ENCODE measurements around the gene HCN3. TPM values are rescaled to one million over a fixed set of nuclear protein-coding genes. Genes with fewer than 3 reads are reported as not detected.

Gene HCN3
- total RNA-seq, 1 experiment from 2014 or later, result 7.5 TPM

DNA sequence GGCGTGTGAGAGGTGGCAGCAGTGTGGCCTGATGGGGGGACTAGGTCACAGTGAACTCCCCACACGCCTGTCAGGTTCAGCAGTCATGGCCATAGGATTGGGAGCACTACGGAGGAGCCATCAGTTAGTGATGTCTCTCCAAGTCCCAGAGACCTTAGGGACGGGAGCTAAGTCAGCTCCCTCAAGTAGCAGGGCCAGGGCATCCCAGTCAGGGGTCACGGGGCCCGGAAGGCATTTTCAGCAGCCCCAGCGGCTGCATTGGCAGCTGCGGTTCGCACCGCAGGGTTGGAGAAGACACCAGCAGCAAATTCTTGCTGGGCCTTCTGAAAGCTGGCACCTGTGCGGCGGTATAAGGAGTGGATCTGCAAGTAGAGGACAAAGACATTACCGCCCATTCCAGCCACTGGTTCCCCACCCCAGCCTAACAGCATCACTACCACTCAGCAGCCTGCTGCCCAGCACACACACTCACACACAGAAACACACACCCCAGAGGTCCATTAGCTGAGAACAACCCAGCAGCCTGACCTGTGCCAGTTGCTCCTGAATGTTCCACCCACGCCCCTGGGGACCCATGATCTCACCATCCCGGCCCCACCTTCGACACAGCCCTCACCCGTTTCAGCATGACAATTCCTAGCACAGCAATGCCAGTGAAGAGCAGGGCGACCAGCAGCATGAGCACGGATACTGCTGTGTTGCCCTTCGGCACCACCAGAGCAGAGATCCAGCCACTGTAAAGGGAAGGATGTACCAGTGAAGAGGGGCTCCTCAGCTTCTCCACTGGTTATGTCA lies 21.0 kb upstream of the HCN3 start:
- H3F3A ChIP-seq (ENCODE audit: insufficient read depth, low read depth), result peaks cover 26% of the 10 kb centered on the region
- no peaks in the 10 kb centered on the region for H3K9me2 ChIP-seq (ENCODE audit: insufficient read depth)
- H3K27ac ChIP-seq, result no peak overlapping the region
- intact Hi-C loops (cut with micrococcal nuclease; ENCODE audit: unreplicated experiment), result loop anchor here (10.0 kb wide), 1 partner anchor 249 kb away; no protein-coding TSS in a partner anchor
- TF ChIP-seq EZH2 (IDR thresholded peaks at IDR 0.05; ENCODE audit: low read depth), result no peak
- TF ChIP-seq, protein P1, sequence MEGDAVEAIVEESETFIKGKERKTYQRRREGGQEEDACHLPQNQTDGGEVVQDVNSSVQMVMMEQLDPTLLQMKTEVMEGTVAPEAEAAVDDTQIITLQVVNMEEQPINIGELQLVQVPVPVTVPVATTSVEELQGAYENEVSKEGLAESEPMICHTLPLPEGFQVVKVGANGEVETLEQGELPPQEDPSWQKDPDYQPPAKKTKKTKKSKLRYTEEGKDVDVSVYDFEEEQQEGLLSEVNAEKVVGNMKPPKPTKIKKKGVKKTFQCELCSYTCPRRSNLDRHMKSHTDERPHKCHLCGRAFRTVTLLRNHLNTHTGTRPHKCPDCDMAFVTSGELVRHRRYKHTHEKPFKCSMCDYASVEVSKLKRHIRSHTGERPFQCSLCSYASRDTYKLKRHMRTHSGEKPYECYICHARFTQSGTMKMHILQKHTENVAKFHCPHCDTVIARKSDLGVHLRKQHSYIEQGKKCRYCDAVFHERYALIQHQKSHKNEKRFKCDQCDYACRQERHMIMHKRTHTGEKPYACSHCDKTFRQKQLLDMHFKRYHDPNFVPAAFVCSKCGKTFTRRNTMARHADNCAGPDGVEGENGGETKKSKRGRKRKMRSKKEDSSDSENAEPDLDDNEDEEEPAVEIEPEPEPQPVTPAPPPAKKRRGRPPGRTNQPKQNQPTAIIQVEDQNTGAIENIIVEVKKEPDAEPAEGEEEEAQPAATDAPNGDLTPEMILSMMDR (conservative IDR thresholded peaks at IDR 0.05), result no peak
- CTCF ChIA-PET, result no interaction called here
- H2AFZ ChIP-seq, result no peak overlapping the region
- H3K4me1 ChIP-seq (replicated peaks; ENCODE audit: insufficient read depth), result peaks cover 23% of the 10 kb centered on the region
- H3K27me3 ChIP-seq (ENCODE audit: insufficient read depth, low read depth), result no peaks in the 10 kb centered on the region
- no peaks in the 10 kb centered on the region for H3K9me3 ChIP-seq (ENCODE audit: insufficient read depth, low read depth)
- no peak overlapping the region for H3K4me3 ChIP-seq
- H4K20me1 ChIP-seq (ENCODE audit: insufficient read depth), result no peaks in the 10 kb centered on the region
- H3K79me2 ChIP-seq (ENCODE audit: low read depth), result peaks cover 27% of the 10 kb centered on the region
- BruUV-seq (replicated peaks), result no TSS peak
- POLR2A ChIA-PET (ENCODE audit: unreplicated experiment), result no interaction called here
- no peak for DNase-seq
- H3K36me3 ChIP-seq (ENCODE audit: low read depth), result peaks cover 5% of the 10 kb centered on the region; the same call in 1 of the 2 replicates
- H3K4me2 ChIP-seq, result no peak overlapping the region

DNA sequence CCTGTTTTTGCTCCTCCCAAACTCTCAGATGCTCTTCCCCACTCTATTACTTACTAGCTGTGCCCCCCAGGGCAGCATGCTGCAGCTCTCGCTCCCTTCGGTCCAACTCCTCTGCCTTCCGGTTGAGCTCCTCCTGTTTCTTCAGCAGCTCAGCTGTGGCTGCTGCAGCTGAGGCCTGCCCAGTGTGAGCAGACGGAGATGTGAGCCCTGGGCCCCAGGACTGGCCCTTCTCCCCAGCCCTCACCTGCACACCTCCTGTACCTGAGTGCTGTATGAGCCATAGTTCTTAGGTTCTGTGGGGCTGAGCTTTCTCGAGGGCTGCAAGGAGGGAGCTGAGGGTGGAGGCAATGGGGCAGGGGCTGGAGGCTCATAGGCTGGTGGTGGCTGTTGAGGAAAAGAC lies 17.0 kb upstream of the HCN3 start:
- Histone ChIP-seq H3K9me3 (ENCODE audit: insufficient read depth, low read depth) (no peaks in the 10 kb centered on the region), H3K4me3 (no peak overlapping the region), H3K36me3 (ENCODE audit: low read depth) (peaks cover 9% of the 10 kb centered on the region; the same call in 1 of the 2 replicates), H3K27ac (no peak overlapping the region), H2AFZ (no peak overlapping the region), H3F3A (ENCODE audit: insufficient read depth, low read depth) (peaks cover 59% of the 10 kb centered on the region), H3K27me3 (ENCODE audit: insufficient read depth, low read depth) (no peaks in the 10 kb centered on the region), H3K79me2 (ENCODE audit: low read depth) (peaks cover 19% of the 10 kb centered on the region), H3K4me1 (replicated peaks; ENCODE audit: insufficient read depth) (peaks cover 18% of the 10 kb centered on the region), H3K4me2 (peak overlapping the region; percentile 99), H3K9me2 (ENCODE audit: insufficient read depth) (no peaks in the 10 kb centered on the region), H4K20me1 (ENCODE audit: insufficient read depth) (no peaks in the 10 kb centered on the region)
- ChIA-PET CTCF (interaction anchor here (0.6 to 0.8 kb wide), 2 partner anchors 9 to 325 kb away, joined by 3 to 5 read pairs; no protein-coding TSS in a partner anchor), POLR2A (ENCODE audit: unreplicated experiment) (no interaction called here)
- no TSS peak for BruUV-seq (replicated peaks)
- intact Hi-C loops (cut with micrococcal nuclease; ENCODE audit: unreplicated experiment), result loop anchor here (5.0 kb wide), 2 partner anchors 47 to 62 kb away; partner anchors contain the start of genes FDPS and RUSC1
- no peak for DNase-seq
- TF ChIP-seq, protein P1 (conservative IDR thresholded peaks at IDR 0.05), result no peak
- no peak for TF ChIP-seq EZH2 (IDR thresholded peaks at IDR 0.05; ENCODE audit: low read depth)

DNA sequence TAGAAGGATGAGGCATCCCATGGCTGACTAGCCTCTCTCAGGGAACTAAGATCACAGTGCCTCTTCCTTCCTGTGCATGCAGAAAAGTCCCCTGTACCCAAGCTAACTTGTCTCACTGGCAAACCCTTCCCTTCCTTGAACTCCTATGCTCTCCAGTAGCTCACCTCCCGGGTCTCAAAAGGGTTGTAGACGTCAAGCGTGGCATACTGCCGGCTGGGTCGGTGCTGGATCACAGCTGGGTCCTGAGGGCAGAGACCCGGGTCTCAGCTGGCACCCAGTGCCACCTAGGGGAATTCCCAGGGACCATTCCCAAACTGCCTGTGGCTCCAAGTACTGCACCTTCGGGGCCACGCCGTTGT lies 15.8 kb upstream of the HCN3 start:
- Histone ChIP-seq H3K4me1 (replicated peaks; ENCODE audit: insufficient read depth) (peaks cover 18% of the 10 kb centered on the region), H3K36me3 (ENCODE audit: low read depth) (peaks cover 9% of the 10 kb centered on the region; the same call in 1 of the 2 replicates), H3K4me3 (peak overlapping the region; percentile 89), H4K20me1 (ENCODE audit: insufficient read depth) (no peaks in the 10 kb centered on the region), H2AFZ (peak overlapping the region; percentile 86), H3K9me3 (ENCODE audit: insufficient read depth, low read depth) (no peaks in the 10 kb centered on the region), H3K27me3 (ENCODE audit: insufficient read depth, low read depth) (no peaks in the 10 kb centered on the region), H3K79me2 (ENCODE audit: low read depth) (peaks cover 19% of the 10 kb centered on the region), H3K27ac (peak overlapping the region; percentile 36), H3K9me2 (ENCODE audit: insufficient read depth) (no peaks in the 10 kb centered on the region), H3K4me2 (peak overlapping the region; percentile 99), H3F3A (ENCODE audit: insufficient read depth, low read depth) (peaks cover 64% of the 10 kb centered on the region)
- BruUV-seq (replicated peaks), result no TSS peak
- intact Hi-C loops (cut with micrococcal nuclease; ENCODE audit: unreplicated experiment), result loop anchor here (5.0 kb wide), 2 partner anchors 46 to 61 kb away; partner anchors contain the start of genes FDPS and RUSC1
- TF ChIP-seq, protein P1 (conservative IDR thresholded peaks at IDR 0.05), result no peak
- TF ChIP-seq EZH2 (IDR thresholded peaks at IDR 0.05; ENCODE audit: low read depth), result no peak
- ChIA-PET POLR2A (ENCODE audit: unreplicated experiment) (interaction anchor here (0.6 kb wide), 1 partner anchor 11 kb away, joined by 3 read pairs; no protein-coding TSS in a partner anchor), CTCF (no interaction called here)
- no peak for DNase-seq

Measured in PC-9 (cell line).